RPMI7951 (cell line): Measurements from ENCODE around the gene TNNC1. TPM values are rescaled to one million over a fixed set of nuclear protein-coding genes. Genes with fewer than 3 reads are reported as not detected.

Experiments used
- DNase-seq: peaks from one replicate; pipeline ENCODE4 v3.0.0-alpha.2; 2012; ENCODE audit warnings: low read depth
- total RNA-seq: library from RNA; depleted of rRNA; stranded (reverse); fragments of >200 nt; shearing (Covaris generic); gene quantifications from 2 replicates; pipeline ENCODE4 v1.2.3, GENCODE V29; 2014; rRNA removed

Gene TNNC1
- total RNA-seq, 1 experiment from 2014 or later, result not detected

DNA sequence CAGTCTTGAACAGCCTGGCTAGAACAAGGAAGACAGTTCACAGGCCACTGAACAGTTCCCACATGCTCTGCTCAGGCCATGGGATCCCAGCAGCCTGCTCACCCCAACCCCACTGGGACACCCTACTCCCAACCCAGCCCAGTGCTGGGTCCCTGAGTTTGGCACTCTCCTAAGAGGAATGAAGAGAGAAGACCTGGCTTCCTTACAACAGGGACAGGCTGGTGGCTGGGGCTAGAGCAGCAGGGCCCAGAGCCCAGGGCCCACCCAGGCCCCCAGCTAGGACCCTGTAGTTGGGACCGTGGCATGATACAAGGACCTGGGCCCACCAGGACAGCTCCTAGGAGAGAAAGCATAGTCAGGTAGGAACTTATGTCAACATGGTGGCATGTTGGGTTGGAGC lies 52.3 kb downstream of the TNNC1 start:
- no peak for DNase-seq

Other genes starting within 250 kb of the TNNC1 start
- gene TLR9, start 228.4 kb downstream of the TNNC1 start, total RNA-seq, result not detected in 2 replicates
- 131 and 170 TPM in 2 replicates for gene TWF2, start 214.9 kb downstream of the TNNC1 start, total RNA-seq
- 11.0 and 12.3 TPM in 2 replicates for gene PPM1M, start 208.3 kb downstream of the TNNC1 start, total RNA-seq
- 53.0 and 54.7 TPM in 2 replicates for gene WDR82, start 175.4 kb downstream of the TNNC1 start, total RNA-seq
- 4.6 and 6.4 TPM in 2 replicates for gene GLYCTK, start 166.2 kb downstream of the TNNC1 start, total RNA-seq
- 0.48 and 0.78 TPM in 2 replicates for gene DNAH1, start 137.7 kb downstream of the TNNC1 start, total RNA-seq
- 50.3 and 57.7 TPM in 2 replicates for gene BAP1, start 44.0 kb downstream of the TNNC1 start, total RNA-seq
- gene PHF7, start 43.4 kb downstream of the TNNC1 start, total RNA-seq, result 5.4 and 10.8 TPM in 2 replicates
- 0.10 and 0.12 TPM in 2 replicates for gene SEMA3G, start 8.9 kb downstream of the TNNC1 start, total RNA-seq
- gene NISCH, start 1.6 kb upstream of the TNNC1 start, total RNA-seq, result 20.9 and 21.4 TPM in 2 replicates
- under 0.01 TPM in 2 replicates for gene STAB1, start 41.3 kb upstream of the TNNC1 start, total RNA-seq
- gene NT5DC2, start 79.8 kb upstream of the TNNC1 start, total RNA-seq, result 130 and 180 TPM in 2 replicates
- gene UQCC5, start 82.6 kb upstream of the TNNC1 start, total RNA-seq, result 13.0 and 14.0 TPM in 2 replicates
- gene PBRM1, start 231.9 kb upstream of the TNNC1 start, total RNA-seq, result 38.9 and 51.4 TPM in 2 replicates
- 129 and 147 TPM in 2 replicates for gene GNL3, start 232.0 kb upstream of the TNNC1 start, total RNA-seq